LNCaP clone FGC (cell line): ENCODE data around the gene RCBTB2.

Experiments used
- DNase-seq: peaks from one replicate; pipeline ENCODE4 v3.0.0-alpha.2; 2011; ENCODE audit warnings: low read depth
- H3K4me3 ChIP-seq: 2 replicates; pipeline ENCODE4 v1.5.1; 2011; ENCODE audit warnings: mild to moderate bottlenecking, low read depth, low read length, control low read depth
- TF ChIP-seq, protein P1 (sequence below): IDR thresholded peaks from 2 replicates; pipeline ENCODE4 v1.5.1; 2012; ENCODE audit warnings: mild to moderate bottlenecking; ENCODE audit not compliant: control insufficient read depth, insufficient read depth; ENCODE audit errors: extremely low read depth

RCBTB2 gene

DNA sequence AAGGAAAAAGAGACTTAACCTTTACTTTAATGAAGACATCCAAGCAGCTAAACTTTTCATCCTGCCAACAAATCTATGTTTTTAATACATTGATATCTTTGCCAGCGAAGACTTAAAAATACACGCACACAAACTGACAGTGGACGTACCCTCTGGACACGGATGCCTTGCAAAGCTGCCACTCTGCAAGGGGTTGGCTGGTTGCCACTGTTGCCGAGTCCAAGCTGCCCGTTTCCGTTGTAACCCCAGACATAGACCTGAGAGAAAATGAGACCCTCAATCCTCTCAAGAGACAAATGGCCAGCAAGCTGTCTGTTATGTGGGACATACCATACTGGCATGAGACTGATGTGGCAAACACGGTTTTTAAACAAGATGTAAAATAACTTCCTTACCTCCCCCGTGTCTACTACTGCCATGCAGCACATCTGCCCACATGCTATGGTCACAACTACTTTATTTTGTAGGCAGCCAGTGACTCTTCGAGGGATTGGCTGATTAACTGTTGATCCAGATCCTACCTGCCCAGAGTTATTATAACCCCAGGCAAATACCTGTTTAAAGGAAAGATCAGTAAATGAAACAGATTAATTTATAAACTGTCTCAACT lies 21.2 kb downstream of the RCBTB2 start:
- TF ChIP-seq, protein P1, sequence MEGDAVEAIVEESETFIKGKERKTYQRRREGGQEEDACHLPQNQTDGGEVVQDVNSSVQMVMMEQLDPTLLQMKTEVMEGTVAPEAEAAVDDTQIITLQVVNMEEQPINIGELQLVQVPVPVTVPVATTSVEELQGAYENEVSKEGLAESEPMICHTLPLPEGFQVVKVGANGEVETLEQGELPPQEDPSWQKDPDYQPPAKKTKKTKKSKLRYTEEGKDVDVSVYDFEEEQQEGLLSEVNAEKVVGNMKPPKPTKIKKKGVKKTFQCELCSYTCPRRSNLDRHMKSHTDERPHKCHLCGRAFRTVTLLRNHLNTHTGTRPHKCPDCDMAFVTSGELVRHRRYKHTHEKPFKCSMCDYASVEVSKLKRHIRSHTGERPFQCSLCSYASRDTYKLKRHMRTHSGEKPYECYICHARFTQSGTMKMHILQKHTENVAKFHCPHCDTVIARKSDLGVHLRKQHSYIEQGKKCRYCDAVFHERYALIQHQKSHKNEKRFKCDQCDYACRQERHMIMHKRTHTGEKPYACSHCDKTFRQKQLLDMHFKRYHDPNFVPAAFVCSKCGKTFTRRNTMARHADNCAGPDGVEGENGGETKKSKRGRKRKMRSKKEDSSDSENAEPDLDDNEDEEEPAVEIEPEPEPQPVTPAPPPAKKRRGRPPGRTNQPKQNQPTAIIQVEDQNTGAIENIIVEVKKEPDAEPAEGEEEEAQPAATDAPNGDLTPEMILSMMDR: no peak
- no peak for DNase-seq

DNA sequence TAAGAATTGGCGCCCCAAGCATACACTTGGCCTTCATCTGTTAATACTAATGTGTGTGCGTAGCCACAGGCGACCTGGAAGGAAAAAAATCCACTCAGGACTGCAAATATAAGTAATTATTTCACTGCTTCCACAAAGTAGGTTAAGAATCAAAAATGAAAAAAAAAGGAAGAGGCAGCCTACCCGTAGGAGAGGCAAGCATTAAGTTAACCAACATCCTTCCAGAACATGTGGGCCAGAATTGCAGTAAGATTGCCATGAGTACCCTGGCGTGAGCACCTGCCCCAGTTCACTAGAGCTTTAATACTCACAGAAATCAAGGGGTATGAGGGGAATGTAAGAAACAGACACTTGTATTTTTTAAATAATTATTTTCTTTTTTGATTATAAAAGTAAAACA lies 22.2 kb downstream of the RCBTB2 start:
- no peak for DNase-seq
- no peak overlapping the region for H3K4me3 ChIP-seq
- TF ChIP-seq, protein P1: no peak

More for the DNA sequence above, 21.2 kb downstream of the RCBTB2 start:
- no peak overlapping the region for H3K4me3 ChIP-seq

- no peak for DNase-seq
- TF ChIP-seq, protein P1: no peak
Measured at GRCh38 chr13:48508011-48508410, 24.9 kb downstream of the RCBTB2 start.

GRCh38 chr13:48507021-48507420 lies 25.9 kb downstream of the RCBTB2 start:
- TF ChIP-seq, protein P1: no peak

More at GRCh38 chr13:48508011-48508410, 24.9 kb downstream of the RCBTB2 start:
- no peak overlapping the region for H3K4me3 ChIP-seq

DNA sequence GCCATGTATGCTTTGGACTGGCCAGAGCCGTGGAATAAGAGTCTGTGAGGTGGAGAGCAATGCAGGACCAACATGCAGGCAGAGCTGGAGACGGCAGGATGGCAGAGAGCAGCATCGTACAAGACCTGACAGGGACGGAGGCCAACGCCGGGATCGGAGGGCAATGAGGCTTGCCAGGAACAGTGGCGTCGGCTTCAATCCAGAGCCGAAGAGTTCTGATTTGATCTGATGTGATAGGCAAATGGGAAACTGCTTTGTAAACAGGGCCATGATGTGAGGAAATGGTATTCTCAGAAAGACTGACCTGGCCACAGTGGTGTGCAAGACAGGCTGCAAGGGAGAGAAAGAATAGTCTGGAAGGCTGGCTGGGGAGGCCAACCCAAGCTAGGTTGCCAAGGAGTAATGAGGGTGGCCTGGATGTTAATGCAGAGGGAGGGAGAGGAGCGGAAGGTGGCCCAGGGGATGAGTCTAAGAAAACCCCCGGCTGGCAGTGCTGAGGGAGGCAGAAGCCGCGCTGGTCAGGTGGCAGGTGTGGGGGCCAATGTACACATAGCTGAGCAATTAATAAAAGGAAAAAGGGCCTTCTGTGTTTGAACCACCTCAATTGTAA lies 26.7 kb downstream of the RCBTB2 start:
- no peak overlapping the region for H3K4me3 ChIP-seq
- TF ChIP-seq, protein P1: no peak
- no peak for DNase-seq

More at GRCh38 chr13:48507021-48507420, 25.9 kb downstream of the RCBTB2 start:
- H3K4me3 ChIP-seq: no peak overlapping the region
- DNase-seq: no peak

- no peak for DNase-seq
- TF ChIP-seq, protein P1: no peak
- no peak overlapping the region for H3K4me3 ChIP-seq
Measured at GRCh38 chr13:48505597-48506091, 27.2 kb downstream of the RCBTB2 start.
